DMS79 treated with DMSO at 0.1 percent for 48 hours (cell line): ENCODE measurements around the gene FAM89B.

Experiments
- DNase-seq: peaks from one replicate; lab custom pipeline; 2025; lab: John Stamatoyannopoulos, UW

Gene FAM89B

GRCh38 chr11:65538915-65539743 is 33.2 kb upstream of the FAM89B start:
- DNase-seq: no peak

- DNase-seq: no peak
These were observed 32.5 kb upstream of the FAM89B start for GRCh38 chr11:65539744-65540289.

GRCh38 chr11:65540290-65541092 is 31.8 kb upstream of the FAM89B start:
- DNase-seq: peak; percentile 29

GRCh38 chr11:65541093-65541982 is 31.0 kb upstream of the FAM89B start:
- no peak for DNase-seq

GRCh38 chr11:65542738-65543390 is 29.5 kb upstream of the FAM89B start:
- DNase-seq: no peak

GRCh38 chr11:65545853-65546216 is 26.5 kb upstream of the FAM89B start:
- no peak for DNase-seq

GRCh38 chr11:65546217-65546958 is 25.9 kb upstream of the FAM89B start:
- DNase-seq: peak; percentile 83

- DNase-seq: no peak
These were observed 24.8 kb upstream of the FAM89B start for GRCh38 chr11:65547446-65548125.

GRCh38 chr11:65548395-65548794 is 23.9 kb upstream of the FAM89B start:
- DNase-seq: no peak

GRCh38 chr11:65549096-65549495 is 23.2 kb upstream of the FAM89B start:
- DNase-seq: no peak

GRCh38 chr11:65551572-65552387 is 20.6 kb upstream of the FAM89B start:
- peak; percentile 67 for DNase-seq

GRCh38 chr11:65552388-65552951 is 19.9 kb upstream of the FAM89B start:
- DNase-seq: peak; percentile 40

GRCh38 chr11:65553301-65554001 is 18.9 kb upstream of the FAM89B start:
- DNase-seq: peak; percentile 31

GRCh38 chr11:65554057-65554818 is 18.1 kb upstream of the FAM89B start:
- no peak for DNase-seq

- no peak for DNase-seq
These were observed 17.4 kb upstream of the FAM89B start for GRCh38 chr11:65554842-65555430.

- DNase-seq: no peak
These were observed 16.6 kb upstream of the FAM89B start for GRCh38 chr11:65555693-65556231.
